HG02623 (cell line): Measurements from ENCODE around the gene CILP.
"Not testable (repeated sequence)": the region's sequence is repeated elsewhere in the genome, so short reads cannot be mapped to it uniquely, and the experiment has no call there.

Experiments used
- ATAC-seq: cut with Tn5 transposase; IDR thresholded peaks from one replicate; pipeline ENCODE4 v1.9.1; 2021; ENCODE audit warnings: moderate library complexity; ENCODE audit not compliant: unreplicated experiment

CILP gene

GRCh38 chr15:65197337-65197645, 14.0 kb downstream of the CILP start:
- ATAC-seq, result no peak

- no peak for ATAC-seq
These were observed 14.5 kb downstream of the CILP start for GRCh38 chr15:65196637-65197336.

- ATAC-seq, result no peak
These were observed 15.7 kb downstream of the CILP start for GRCh38 chr15:65195548-65195923.

GRCh38 chr15:65194826-65195547, 16.3 kb downstream of the CILP start:
- ATAC-seq, result no peak

- ATAC-seq, result no peak
These were observed 19.3 kb downstream of the CILP start for GRCh38 chr15:65192016-65192415.

- no peak for ATAC-seq
These were observed 22.1 kb downstream of the CILP start for GRCh38 chr15:65189102-65189740.

- not testable (repeated sequence) for ATAC-seq
These were observed 22.8 kb downstream of the CILP start for GRCh38 chr15:65188472-65188871.

GRCh38 chr15:65184868-65185717, 26.2 kb downstream of the CILP start, which contains the start of gene CLPX:
Gene CLPX, minus strand, starts transcription at chr15:65185342. Its CDS starts 189 bp downstream, at chr15:65185153.
- peak; percentile 72 for ATAC-seq

- ATAC-seq, result peak; percentile 27
These were observed 26.9 kb downstream of the CILP start for GRCh38 chr15:65184305-65184867.

- ATAC-seq, result no peak
These were observed 27.5 kb downstream of the CILP start for GRCh38 chr15:65183865-65184159.

- ATAC-seq, result no peak
These were observed 28.7 kb downstream of the CILP start for GRCh38 chr15:65182538-65182937.

- not testable (repeated sequence) for ATAC-seq
These were observed 29.5 kb downstream of the CILP start for GRCh38 chr15:65181582-65182353.

- no peak for ATAC-seq
These were observed 31.1 kb downstream of the CILP start for GRCh38 chr15:65180167-65180566.

GRCh38 chr15:65177901-65178300, 33.4 kb downstream of the CILP start:
- ATAC-seq, result no peak

- no peak for ATAC-seq
These were observed 35.2 kb downstream of the CILP start for GRCh38 chr15:65176056-65176455.

GRCh38 chr15:65175511-65175910, 35.8 kb downstream of the CILP start:
- no peak for ATAC-seq

GRCh38 chr15:65174509-65174908, 36.8 kb downstream of the CILP start:
- ATAC-seq, result no peak

- ATAC-seq, result no peak
These were observed 38.7 kb downstream of the CILP start for GRCh38 chr15:65172531-65172930.

- ATAC-seq, result no peak
These were observed 39.8 kb downstream of the CILP start for GRCh38 chr15:65171428-65171827.

GRCh38 chr15:65165875-65166274, 45.4 kb downstream of the CILP start:
- ATAC-seq, result no peak
